Ishikawa (cell line): ENCODE data around the gene SEC14L3.

Source experiments
- CEBPB ChIP-seq: IDR thresholded peaks from 2 replicates; pipeline ENCODE4 v1.6.1; 2012
- CREB1 ChIP-seq: IDR thresholded peaks from 2 replicates; pipeline ENCODE4 v1.6.1; 2012; ENCODE audit warnings: low read depth
- EGR1 ChIP-seq: IDR thresholded peaks from 2 replicates; pipeline ENCODE4 v1.6.1; 2012
- EP300 ChIP-seq: IDR thresholded peaks from 2 replicates; pipeline ENCODE4 v1.6.1; 2012; ENCODE audit warnings: borderline replicate concordance
- FOXM1 ChIP-seq: IDR thresholded peaks from 2 replicates; pipeline ENCODE4 v1.6.1; 2012; ENCODE audit warnings: low read depth, borderline replicate concordance
- NFIC ChIP-seq: IDR thresholded peaks from 2 replicates; pipeline ENCODE4 v1.6.1; 2012
- RAD21 ChIP-seq: IDR thresholded peaks from 2 replicates; pipeline ENCODE4 v1.6.1; 2012; ENCODE audit warnings: low read depth
- TAF1 ChIP-seq: IDR thresholded peaks from 2 replicates; pipeline ENCODE4 v1.6.1; 2012; ENCODE audit warnings: low read depth, mild to moderate bottlenecking
- TCF12 ChIP-seq: IDR thresholded peaks from 2 replicates; pipeline ENCODE4 v1.6.1; 2012; ENCODE audit warnings: low read depth
- TEAD4 ChIP-seq: IDR thresholded peaks from 2 replicates; pipeline ENCODE4 v1.6.1; 2012
- YY1 ChIP-seq: IDR thresholded peaks from 2 replicates; pipeline ENCODE4 v1.6.1; 2012; ENCODE audit warnings: low read depth
- ZBTB7A ChIP-seq: IDR thresholded peaks from 2 replicates; pipeline ENCODE4 v1.6.1; 2012; ENCODE audit warnings: low read depth
- TF ChIP-seq, protein P1 (sequence below): IDR thresholded peaks from 2 replicates; pipeline ENCODE4 v1.6.1; 2012; ENCODE audit warnings: low read depth, mild to moderate bottlenecking
- TF ChIP-seq, protein P2 (sequence below): IDR thresholded peaks from 2 replicates; pipeline ENCODE4 v1.6.1; 2012
- TF ChIP-seq, protein P3 (sequence below): IDR thresholded peaks from 2 replicates; pipeline ENCODE4 v1.6.1; 2012

Gene SEC14L3

DNA sequence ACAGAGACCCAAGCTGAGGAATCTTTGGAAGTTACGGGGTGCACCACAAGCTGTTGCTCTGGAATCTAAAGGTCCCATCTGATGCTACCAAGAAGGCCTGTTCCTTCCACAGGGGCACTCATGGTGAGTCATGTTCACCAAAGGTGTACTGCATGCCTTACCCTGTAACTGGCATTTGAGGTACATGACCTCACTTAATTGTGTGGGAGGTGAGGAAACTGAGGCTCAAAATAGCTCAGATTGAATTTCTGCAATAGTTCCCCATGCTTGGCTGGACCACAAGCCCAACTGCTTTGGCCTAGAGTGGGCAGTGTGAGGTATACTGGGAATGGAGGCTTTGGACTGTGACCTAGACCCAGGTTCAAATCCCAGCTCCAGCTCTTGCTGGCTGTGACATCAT lies 38.0 kb downstream of the SEC14L3 start:
- TF ChIP-seq EP300 (no peak), RAD21 (no peak), TCF12 (no peak), YY1 (no peak), NFIC (no peak), EGR1 (no peak), ZBTB7A (no peak), CEBPB (no peak), FOXM1 (no peak), TAF1 (no peak), TEAD4 (no peak)
- TF ChIP-seq, protein P1, sequence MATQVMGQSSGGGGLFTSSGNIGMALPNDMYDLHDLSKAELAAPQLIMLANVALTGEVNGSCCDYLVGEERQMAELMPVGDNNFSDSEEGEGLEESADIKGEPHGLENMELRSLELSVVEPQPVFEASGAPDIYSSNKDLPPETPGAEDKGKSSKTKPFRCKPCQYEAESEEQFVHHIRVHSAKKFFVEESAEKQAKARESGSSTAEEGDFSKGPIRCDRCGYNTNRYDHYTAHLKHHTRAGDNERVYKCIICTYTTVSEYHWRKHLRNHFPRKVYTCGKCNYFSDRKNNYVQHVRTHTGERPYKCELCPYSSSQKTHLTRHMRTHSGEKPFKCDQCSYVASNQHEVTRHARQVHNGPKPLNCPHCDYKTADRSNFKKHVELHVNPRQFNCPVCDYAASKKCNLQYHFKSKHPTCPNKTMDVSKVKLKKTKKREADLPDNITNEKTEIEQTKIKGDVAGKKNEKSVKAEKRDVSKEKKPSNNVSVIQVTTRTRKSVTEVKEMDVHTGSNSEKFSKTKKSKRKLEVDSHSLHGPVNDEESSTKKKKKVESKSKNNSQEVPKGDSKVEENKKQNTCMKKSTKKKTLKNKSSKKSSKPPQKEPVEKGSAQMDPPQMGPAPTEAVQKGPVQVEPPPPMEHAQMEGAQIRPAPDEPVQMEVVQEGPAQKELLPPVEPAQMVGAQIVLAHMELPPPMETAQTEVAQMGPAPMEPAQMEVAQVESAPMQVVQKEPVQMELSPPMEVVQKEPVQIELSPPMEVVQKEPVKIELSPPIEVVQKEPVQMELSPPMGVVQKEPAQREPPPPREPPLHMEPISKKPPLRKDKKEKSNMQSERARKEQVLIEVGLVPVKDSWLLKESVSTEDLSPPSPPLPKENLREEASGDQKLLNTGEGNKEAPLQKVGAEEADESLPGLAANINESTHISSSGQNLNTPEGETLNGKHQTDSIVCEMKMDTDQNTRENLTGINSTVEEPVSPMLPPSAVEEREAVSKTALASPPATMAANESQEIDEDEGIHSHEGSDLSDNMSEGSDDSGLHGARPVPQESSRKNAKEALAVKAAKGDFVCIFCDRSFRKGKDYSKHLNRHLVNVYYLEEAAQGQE = no peak
- TF ChIP-seq, protein P2, sequence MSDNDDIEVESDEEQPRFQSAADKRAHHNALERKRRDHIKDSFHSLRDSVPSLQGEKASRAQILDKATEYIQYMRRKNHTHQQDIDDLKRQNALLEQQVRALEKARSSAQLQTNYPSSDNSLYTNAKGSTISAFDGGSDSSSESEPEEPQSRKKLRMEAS = no peak
- TF ChIP-seq, protein P3, sequence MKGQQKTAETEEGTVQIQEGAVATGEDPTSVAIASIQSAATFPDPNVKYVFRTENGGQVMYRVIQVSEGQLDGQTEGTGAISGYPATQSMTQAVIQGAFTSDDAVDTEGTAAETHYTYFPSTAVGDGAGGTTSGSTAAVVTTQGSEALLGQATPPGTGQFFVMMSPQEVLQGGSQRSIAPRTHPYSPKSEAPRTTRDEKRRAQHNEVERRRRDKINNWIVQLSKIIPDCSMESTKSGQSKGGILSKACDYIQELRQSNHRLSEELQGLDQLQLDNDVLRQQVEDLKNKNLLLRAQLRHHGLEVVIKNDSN = no peak

DNA sequence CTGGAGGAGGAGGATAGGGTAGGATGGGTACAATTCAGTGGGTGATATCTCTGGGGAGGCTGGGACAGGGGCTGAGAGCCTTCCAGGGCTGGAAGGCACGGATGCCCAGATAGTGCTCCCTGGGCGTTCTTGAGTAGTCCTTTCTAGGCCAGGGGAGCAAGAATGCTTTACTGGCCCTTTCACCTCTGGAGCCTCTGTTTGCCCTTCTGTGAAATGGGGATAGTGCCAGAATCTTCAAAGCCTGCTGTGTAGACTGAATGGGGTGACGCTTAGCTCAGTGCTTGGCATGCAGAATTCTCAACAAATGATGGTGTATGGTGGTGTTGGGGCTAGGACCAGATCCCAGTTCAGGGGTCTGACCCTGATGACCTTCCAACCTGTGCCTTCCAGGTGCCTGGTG lies 38.6 kb downstream of the SEC14L3 start:
- TF ChIP-seq CREB1 = no peak
- TF ChIP-seq TEAD4 = no peak
- TF ChIP-seq, protein P1 = no peak
- TF ChIP-seq TAF1 = no peak
- TF ChIP-seq EGR1 = no peak

DNA sequence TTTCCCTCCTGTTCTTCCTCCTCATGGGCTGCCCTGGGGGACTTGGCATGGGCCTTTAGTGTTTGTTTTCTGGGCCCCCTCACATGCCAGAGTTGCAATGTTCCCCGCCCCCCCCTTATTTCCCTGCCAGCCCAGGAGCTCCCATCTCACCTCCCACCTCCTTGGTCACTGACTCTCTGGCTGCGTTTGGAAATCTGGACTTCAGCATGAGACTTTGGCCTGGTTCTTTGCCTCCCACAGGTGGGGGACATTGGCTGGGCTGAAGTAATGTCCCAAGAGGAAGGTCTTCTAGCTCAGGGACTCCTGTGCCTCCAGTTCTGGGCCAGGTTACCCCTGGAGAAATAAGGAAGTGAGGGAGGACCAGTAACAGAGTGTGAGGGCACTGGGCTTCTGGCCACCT lies 39.3 kb downstream of the SEC14L3 start:
- TF ChIP-seq TAF1 = no peak
- TF ChIP-seq TCF12 = no peak
- TF ChIP-seq ZBTB7A = no peak
- no peak for TF ChIP-seq FOXM1
- no peak for TF ChIP-seq EP300
- TF ChIP-seq CREB1 = no peak
- TF ChIP-seq, protein P1 = no peak
- TF ChIP-seq RAD21 = no peak
- no peak for TF ChIP-seq CEBPB

DNA sequence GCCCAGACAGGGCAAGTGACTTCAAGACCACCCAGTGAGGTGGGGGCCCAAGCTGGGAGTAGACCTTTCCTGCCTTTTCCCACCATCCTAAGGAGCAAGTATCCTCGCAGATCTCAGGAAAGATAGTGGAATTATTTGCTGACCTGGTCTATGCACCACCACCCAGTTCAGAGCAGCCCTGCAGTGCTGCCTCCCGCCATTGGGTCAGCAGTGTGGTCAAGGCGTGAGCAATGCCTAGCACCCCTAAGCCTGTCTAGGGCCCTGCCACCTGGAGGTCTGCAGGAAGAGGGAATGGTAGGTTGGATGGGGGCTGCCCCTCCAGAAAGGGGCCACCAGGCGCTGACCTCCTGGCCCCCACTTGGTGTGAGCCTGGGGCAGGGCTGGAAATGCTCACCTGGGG lies 39.7 kb downstream of the SEC14L3 start:
- TF ChIP-seq FOXM1 (no peak), TCF12 (no peak), CREB1 (no peak), ZBTB7A (no peak), EGR1 (no peak), NFIC (no peak), YY1 (no peak)
- TF ChIP-seq, protein P2 = no peak
- TF ChIP-seq, protein P1 = no peak
